ENCODE measurements around the gene KRTAP10-7.
"Not testable (repeated sequence)": the region's sequence is repeated elsewhere in the genome, so short reads cannot be mapped to it uniquely, and the experiment has no call there.

KRTAP10-7 gene

GRCh38 chr21:44637018-44637850 is 36.8 kb downstream of the KRTAP10-7 start, which contains the start of gene KRTAP10-10:
Gene KRTAP10-10, plus strand, starts transcription at chr21:44637356. Its CDS starts 62 bp downstream, at chr21:44637418.
- no peak within 1 kb of the TSS for H3K4me3 ChIP-seq (ENCODE audit: low read length, poor library complexity, severe bottlenecking)
- H3K4me2 ChIP-seq (ENCODE audit: low read depth, low read length, poor library complexity, severe bottlenecking), result no peak within 1 kb of the TSS
- no peaks in the 10 kb centered on the region for H3K36me3 ChIP-seq (ENCODE audit: insufficient read depth, low read length)
- H3K9ac ChIP-seq (ENCODE audit: low read depth, low read length, poor library complexity, severe bottlenecking), result no peak within 1 kb of the TSS
- H4K20me1 ChIP-seq (ENCODE audit: insufficient read depth, low read length, poor library complexity, severe bottlenecking), result no peaks in the 10 kb centered on the region
- H3K9me2 ChIP-seq (replicated peaks; ENCODE audit: low read depth, low read length), result no peaks in the 10 kb centered on the region
- H3F3A ChIP-seq (ENCODE audit: low read depth), result no peaks in the 10 kb centered on the region
- no peaks in the 10 kb centered on the region for H3K4me1 ChIP-seq (ENCODE audit: insufficient read depth, low read length, poor library complexity, severe bottlenecking)
- TF ChIP-seq CTCF (conservative IDR thresholded peaks at IDR 0.05; ENCODE audit: low read length) (no peak), EZH2phosphoT487 (IDR thresholded peaks at IDR 0.05; ENCODE audit: borderline replicate concordance) (no peak)
- peaks cover 6% of the 10 kb centered on the region; the same call in 1 of the 2 replicates for H3K9me3 ChIP-seq (ENCODE audit: insufficient read depth, low read depth, low read length)
- H3K79me2 ChIP-seq (ENCODE audit: insufficient read depth, low read length), result no peaks in the 10 kb centered on the region
- H2AFZ ChIP-seq (ENCODE audit: low read length), result no peak within 1 kb of the TSS
- no peaks in the 10 kb centered on the region for H3K27me3 ChIP-seq (ENCODE audit: insufficient read depth, low read length, poor library complexity, severe bottlenecking)

DNA sequence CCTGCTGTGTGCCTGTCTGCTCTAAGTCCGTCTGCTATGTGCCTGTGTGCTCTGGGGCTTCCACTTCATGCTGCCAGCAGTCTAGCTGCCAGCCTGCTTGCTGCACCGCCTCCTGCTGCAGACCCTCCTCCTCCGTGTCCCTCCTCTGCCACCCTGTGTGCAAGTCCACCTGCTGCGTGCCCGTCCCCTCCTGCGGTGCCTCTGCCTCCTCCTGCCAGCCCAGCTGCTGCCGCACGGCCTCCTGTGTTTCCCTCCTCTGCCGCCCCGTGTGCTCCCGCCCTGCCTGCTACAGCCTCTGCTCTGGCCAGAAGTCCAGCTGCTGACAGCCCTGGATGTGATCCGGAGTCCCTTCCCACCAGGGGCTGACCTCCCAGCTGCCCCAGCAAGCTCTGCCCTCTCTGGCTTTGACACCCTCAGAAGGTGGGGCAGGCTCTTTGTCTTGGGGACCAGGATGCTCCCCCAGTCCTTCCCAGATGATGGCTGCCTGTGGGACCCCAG is 37.5 kb downstream of the KRTAP10-7 start:
- not testable (repeated sequence) for H3K79me2 ChIP-seq (ENCODE audit: insufficient read depth, low read length); H2AFZ ChIP-seq (ENCODE audit: low read length)

GRCh38 chr21:44638506-44639330 is 38.3 kb downstream of the KRTAP10-7 start:
- H3F3A ChIP-seq (ENCODE audit: low read depth); H3K9me2 ChIP-seq (replicated peaks; ENCODE audit: low read depth, low read length); H3K4me1 ChIP-seq (ENCODE audit: insufficient read depth, low read length, poor library complexity, severe bottlenecking); H3K36me3 ChIP-seq (ENCODE audit: insufficient read depth, low read length); H3K27me3 ChIP-seq (ENCODE audit: insufficient read depth, low read length, poor library complexity, severe bottlenecking); H3K9me3 ChIP-seq (ENCODE audit: insufficient read depth, low read depth, low read length); H3K9ac ChIP-seq (ENCODE audit: low read depth, low read length, poor library complexity, severe bottlenecking); H3K4me3 ChIP-seq (ENCODE audit: low read length, poor library complexity, severe bottlenecking); H3K79me2 ChIP-seq (ENCODE audit: insufficient read depth, low read length); H3K4me2 ChIP-seq (ENCODE audit: low read depth, low read length, poor library complexity, severe bottlenecking); H2AFZ ChIP-seq (ENCODE audit: low read length); H4K20me1 ChIP-seq (ENCODE audit: insufficient read depth, low read length, poor library complexity, severe bottlenecking): not testable (repeated sequence)

More for the DNA sequence above, 37.5 kb downstream of the KRTAP10-7 start:
- not testable (repeated sequence) for H3K9me3 ChIP-seq (ENCODE audit: insufficient read depth, low read depth, low read length); H3K4me2 ChIP-seq (ENCODE audit: low read depth, low read length, poor library complexity, severe bottlenecking); H4K20me1 ChIP-seq (ENCODE audit: insufficient read depth, low read length, poor library complexity, severe bottlenecking); H3K9ac ChIP-seq (ENCODE audit: low read depth, low read length, poor library complexity, severe bottlenecking); H3K27me3 ChIP-seq (ENCODE audit: insufficient read depth, low read length, poor library complexity, severe bottlenecking); H3K9me2 ChIP-seq (replicated peaks; ENCODE audit: low read depth, low read length); H3K4me3 ChIP-seq (ENCODE audit: low read length, poor library complexity, severe bottlenecking); H3F3A ChIP-seq (ENCODE audit: low read depth); H3K36me3 ChIP-seq (ENCODE audit: insufficient read depth, low read length); H3K4me1 ChIP-seq (ENCODE audit: insufficient read depth, low read length, poor library complexity, severe bottlenecking)

DNA sequence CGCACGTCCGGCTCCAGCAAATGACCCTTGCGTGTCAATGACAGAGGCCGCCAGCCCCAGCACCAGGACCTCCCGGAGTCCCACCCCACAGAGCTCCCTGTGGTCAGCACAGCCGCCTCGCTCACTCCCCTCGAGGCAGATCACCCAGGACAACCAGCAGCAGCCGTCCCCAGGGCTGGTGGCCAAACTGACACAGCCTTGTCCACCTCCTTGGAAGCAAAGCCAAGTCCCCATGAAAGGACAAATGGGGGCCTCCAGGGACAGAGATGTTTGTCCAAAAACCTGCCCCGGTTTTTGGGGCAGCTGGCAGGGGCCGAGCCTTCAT is 38.9 kb downstream of the KRTAP10-7 start:
- Histone ChIP-seq H3K4me2 (ENCODE audit: low read depth, low read length, poor library complexity, severe bottlenecking) (no peak overlapping the region), H3K79me2 (ENCODE audit: insufficient read depth, low read length) (no peaks in the 10 kb centered on the region), H3K36me3 (ENCODE audit: insufficient read depth, low read length) (no peaks in the 10 kb centered on the region), H3K9me2 (replicated peaks; ENCODE audit: low read depth, low read length) (no peaks in the 10 kb centered on the region), H2AFZ (ENCODE audit: low read length) (no peak overlapping the region), H3K27me3 (ENCODE audit: insufficient read depth, low read length, poor library complexity, severe bottlenecking) (no peaks in the 10 kb centered on the region), H3K4me1 (ENCODE audit: insufficient read depth, low read length, poor library complexity, severe bottlenecking) (no peaks in the 10 kb centered on the region), H3K4me3 (ENCODE audit: low read length, poor library complexity, severe bottlenecking) (no peak overlapping the region), H4K20me1 (ENCODE audit: insufficient read depth, low read length, poor library complexity, severe bottlenecking) (no peaks in the 10 kb centered on the region), H3F3A (ENCODE audit: low read depth) (no peaks in the 10 kb centered on the region), H3K9me3 (ENCODE audit: insufficient read depth, low read depth, low read length) (peaks cover 10% of the 10 kb centered on the region; the same call in 1 of the 2 replicates), H3K9ac (ENCODE audit: low read depth, low read length, poor library complexity, severe bottlenecking) (no peak overlapping the region)
- TF ChIP-seq CTCF (conservative IDR thresholded peaks at IDR 0.05; ENCODE audit: low read length) (no peak), EZH2phosphoT487 (IDR thresholded peaks at IDR 0.05; ENCODE audit: borderline replicate concordance) (no peak)

Measured in Loucy (cell line).